Measurements from ENCODE around the gene MLEC.

MLEC gene

DNA sequence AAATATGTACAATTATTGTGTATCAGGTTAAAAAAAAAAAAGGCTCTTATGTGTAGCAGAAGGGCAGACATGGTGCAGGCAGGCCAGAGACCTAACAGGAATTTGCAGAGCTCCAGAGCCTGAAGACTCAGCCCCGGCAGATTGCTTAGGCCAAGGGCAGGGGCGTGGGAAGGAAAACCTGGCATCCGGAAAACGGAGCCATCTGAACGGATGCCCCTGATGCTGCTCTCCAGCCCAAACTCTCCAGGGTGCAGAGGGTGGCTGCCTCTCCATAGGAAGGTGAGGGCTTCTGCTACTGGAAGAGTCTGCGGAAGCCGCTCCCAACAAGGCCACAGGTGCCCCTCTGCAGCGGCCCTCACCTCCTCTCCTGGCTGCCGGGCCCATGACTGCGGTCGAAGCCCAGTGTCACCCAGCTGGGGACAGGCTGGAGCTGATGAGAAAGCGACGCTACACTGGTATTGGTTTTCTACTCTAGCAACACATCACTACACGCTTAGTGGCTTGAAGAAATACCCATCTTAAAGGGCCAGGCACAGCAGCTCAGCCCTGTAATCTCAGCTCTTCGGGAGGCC is 58.1 kb downstream of the MLEC start:
- no peak for TF ChIP-seq GATA3 (IDR thresholded peaks at IDR 0.05; ENCODE audit: low read depth, low read length)
- no peak for TF ChIP-seq GATA2 (IDR thresholded peaks at IDR 0.05; ENCODE audit: low read depth, low read length)

DNA sequence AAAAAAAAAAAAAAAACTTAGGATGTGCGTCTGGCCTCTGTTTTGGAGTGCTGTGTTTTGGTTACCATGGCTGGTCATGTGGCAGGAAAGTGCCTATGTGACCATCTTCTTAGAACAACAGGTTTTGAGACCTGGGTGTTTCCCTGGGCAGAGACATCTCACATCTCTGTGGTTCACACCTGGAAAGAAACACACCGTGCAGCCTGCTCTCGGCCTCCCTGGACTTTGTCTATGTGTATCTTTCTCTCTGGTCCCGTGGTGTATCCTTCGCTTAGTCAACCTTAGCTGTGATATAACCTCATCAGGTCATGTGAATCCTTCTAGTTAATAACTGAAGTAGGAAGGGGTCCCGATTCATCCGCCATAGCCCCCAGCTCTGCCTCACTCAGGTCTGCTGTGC is 61.3 kb downstream of the MLEC start:
- no peak for TF ChIP-seq GATA2 (IDR thresholded peaks at IDR 0.05; ENCODE audit: low read depth, low read length)
- no peak for TF ChIP-seq GATA3 (IDR thresholded peaks at IDR 0.05; ENCODE audit: low read depth, low read length)

DNA sequence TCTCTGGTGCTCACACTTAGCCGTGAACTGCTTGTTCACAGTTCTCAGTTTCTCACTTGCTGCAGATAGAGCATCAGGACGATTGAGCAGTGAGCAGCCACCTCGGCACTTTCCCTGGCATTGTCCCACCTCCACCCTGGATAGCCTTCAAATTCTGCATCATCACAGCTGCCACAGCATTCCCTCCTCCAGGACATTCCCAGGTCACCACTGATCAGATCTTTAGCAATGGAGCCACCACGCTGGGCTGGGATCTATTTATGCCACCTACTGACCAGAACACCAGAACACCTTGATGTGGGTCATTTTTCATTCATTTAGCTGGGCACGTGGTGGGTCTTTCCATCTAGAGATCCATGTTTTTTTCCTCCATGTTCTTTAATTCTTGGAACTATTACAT is 62.3 kb downstream of the MLEC start:
- TF ChIP-seq GATA2 (IDR thresholded peaks at IDR 0.05; ENCODE audit: low read depth, low read length) (no peak), GATA3 (IDR thresholded peaks at IDR 0.05; ENCODE audit: low read depth, low read length) (no peak)

DNA sequence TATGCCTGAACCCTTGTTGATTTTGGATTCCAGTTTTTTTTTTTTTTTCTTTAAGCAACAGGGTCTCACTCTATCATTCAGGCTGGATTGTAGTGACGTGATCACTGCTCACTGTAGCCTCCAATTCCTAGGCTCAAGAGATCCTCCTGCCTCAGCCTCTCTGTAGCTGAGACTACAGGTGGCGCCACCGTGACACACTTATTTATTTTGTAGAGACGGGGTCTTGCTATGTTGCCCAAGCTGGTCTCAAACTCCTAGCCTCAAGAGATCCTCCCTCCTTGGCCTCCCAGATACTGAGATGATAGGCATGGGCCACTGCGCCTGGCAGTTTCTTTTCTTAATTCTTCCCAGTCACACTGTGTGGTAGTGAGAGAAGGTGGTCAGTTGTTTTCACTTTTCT is 63.9 kb downstream of the MLEC start:
- TF ChIP-seq GATA3 (IDR thresholded peaks at IDR 0.05; ENCODE audit: low read depth, low read length), result no peak
- TF ChIP-seq GATA2 (IDR thresholded peaks at IDR 0.05; ENCODE audit: low read depth, low read length), result no peak

DNA sequence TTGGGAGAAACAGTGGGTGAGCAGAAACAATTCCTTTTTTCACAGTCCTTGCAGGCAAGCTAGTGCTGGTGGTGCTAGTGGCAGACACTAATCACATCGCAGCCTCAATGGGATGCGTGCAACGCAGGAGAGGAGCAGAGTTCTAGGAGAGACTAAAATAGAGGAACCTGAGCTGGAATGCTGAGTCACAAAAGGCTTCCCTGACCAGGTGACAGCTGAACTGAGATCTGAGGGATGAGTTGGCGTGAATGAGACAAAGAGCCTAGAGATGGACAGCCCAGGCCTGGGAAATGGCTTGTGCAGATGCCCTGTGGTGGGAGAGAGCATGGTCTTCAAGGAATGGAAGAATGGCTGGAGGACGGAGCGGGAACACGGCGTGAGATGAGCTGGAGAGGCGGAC is 64.4 kb downstream of the MLEC start:
- TF ChIP-seq GATA3 (IDR thresholded peaks at IDR 0.05; ENCODE audit: low read depth, low read length) (no peak), GATA2 (IDR thresholded peaks at IDR 0.05; ENCODE audit: low read depth, low read length) (no peak)

Measured in SH-SY5Y (cell line).